Cardiac fibroblast (primary cell): ENCODE data around the gene PPM1L.

Source experiments
- DNase-seq, 2 donors: peaks; one replicate each; pipeline versions ENCODE4 v3.0.0 to v3.0.0-alpha.2; 2010; ENCODE audit warnings: low read depth in 2 of 2
- H3K4me3 ChIP-seq, 2 donors: replicated peaks in 1 of 2; 1 replicate in 1 of 2; 2 replicates in 1 of 2; pipeline ENCODE4 v1.5.1; 2011; ENCODE audit warnings: low read depth in 2 of 2, low read length in 2 of 2, mild to moderate bottlenecking in 2 of 2, moderate library complexity in 1 of 2
- CTCF ChIP-seq: IDR thresholded peaks from one replicate; pipeline ENCODE4 v1.5.1; 2011; ENCODE audit warnings: low read depth, mild to moderate bottlenecking, low read length, inconsistent platforms

PPM1L gene

GRCh38 chr3:160763073-160763472 is 7.0 kb downstream of the PPM1L start:
- no peak for DNase-seq
- H3K4me3 ChIP-seq: no peak overlapping the region
- TF ChIP-seq CTCF: no peak

DNA sequence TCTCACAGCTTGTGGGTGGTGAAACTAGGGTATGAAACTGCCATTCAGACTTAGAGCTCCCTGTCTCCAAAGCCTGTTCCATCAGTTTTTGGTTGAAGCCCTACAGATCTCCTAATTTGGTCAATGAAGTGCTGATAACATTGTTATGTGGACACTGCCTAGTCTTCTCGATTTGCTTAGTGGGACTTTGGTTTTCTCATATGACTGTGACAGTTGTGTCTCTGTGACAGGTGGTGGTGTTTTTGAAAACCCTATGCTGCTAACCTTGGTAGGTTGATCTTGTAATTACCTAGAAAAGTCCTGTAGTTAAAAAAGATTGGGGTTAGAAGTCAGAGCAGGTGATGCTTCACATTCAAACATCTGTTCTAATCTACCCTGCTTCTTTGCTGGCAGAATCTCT is 9.2 kb downstream of the PPM1L start:
- no peak for DNase-seq
- H3K4me3 ChIP-seq: no peak overlapping the region
- no peak for TF ChIP-seq CTCF

GRCh38 chr3:160768031-160768430 is 12.0 kb downstream of the PPM1L start:
- no peak for DNase-seq
- no peak for TF ChIP-seq CTCF
- H3K4me3 ChIP-seq: no peak overlapping the region

DNA sequence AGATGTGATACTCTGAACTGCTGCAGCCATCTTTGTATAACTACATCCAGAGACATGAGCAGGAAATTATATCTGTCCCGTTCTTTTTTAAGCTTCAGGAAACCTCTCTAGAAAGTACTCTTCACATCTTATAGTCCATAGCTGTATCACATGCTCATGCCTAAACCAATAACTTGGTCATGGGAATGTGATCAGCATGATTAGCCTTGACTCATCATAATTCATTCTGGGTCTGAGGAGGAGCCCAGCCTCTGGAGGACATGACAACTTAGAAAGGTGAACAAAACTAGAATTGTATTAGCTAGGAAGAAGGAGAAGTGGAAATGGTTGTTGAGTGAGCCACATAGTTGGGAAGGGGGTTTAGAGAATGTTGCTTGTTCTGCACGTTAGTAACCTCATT is 12.9 kb downstream of the PPM1L start:
- DNase-seq: no peak
- H3K4me3 ChIP-seq: no peak overlapping the region
- TF ChIP-seq CTCF: no peak

DNA sequence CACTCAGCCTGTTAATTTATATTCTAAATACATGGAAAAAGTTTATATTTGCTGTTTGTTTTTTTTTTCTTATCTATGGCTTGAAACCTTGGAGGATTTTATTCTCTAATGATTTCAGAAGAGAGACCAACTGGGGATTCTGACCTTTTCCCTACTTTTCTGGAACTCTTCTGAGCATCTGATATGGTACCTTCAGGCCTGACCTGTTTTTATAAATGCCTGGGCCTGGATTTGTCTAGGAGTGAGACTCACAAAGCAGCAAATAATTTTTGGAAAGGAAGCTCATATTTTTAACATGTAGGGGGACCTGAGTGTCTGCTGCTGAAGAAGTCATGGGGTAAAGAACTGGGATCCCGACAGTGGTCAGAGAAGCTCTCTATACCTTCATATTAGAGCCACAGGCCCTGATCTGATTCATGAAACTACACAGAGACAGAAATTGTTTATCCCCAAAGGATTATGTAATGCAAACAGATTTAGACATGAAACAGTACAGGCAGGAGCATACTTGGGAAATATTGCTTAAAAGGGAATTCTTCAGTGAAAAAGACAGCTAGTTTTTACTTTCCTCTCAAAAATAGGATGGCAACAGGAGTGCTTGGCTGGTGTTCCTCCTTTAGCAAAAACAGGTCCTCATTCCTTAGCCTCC is 15.9 kb downstream of the PPM1L start:
- peak in 1 of 2 donors; percentile 3 for DNase-seq
- no peak overlapping the region for H3K4me3 ChIP-seq
- no peak for TF ChIP-seq CTCF

DNA sequence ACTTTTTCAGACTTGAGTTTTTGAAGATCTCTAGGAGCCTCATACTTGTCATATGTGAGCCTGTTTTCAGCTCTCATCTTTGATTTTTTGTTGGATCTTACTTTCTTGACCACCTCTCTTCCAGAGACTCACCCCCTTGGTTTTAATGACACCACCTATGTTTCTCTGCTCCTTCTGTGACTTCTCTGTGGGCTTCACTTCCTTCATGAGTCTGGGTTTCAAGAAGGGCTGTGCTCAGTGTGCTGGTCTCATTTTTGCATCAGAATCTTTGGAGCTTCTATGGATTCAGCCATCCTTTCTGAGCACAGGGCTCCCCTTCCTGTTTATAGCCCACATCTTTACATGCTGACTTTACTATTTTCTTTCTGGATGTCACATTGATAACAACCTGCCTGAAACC is 17.7 kb downstream of the PPM1L start:
- TF ChIP-seq CTCF: no peak
- no peak for DNase-seq
- H3K4me3 ChIP-seq: no peak overlapping the region

GRCh38 chr3:160774172-160774571 is 18.1 kb downstream of the PPM1L start:
- H3K4me3 ChIP-seq: no peak overlapping the region
- DNase-seq: no peak
- no peak for TF ChIP-seq CTCF
